Lower leg skin (tissue), 3 donors: ENCODE data around the gene HTR5A.

ENCODE experiments used
- POLR2A ChIP-seq, 2 donors: fragments of 450-650 bp; IDR thresholded peaks; one replicate each; pipeline ENCODE4 v1.6.1; 2016 to 2017; ENCODE audit warnings: antibody characterized with exemption in 2 of 2, mild to moderate bottlenecking in 1 of 2, moderate library complexity in 1 of 2
- TF ChIP-seq, protein P1 (sequence below), 3 donors: fragments of 450-650 bp; IDR thresholded peaks; one replicate each; pipeline ENCODE4 v1.5.1; 2016; ENCODE audit warnings: antibody characterized with exemption in 3 of 3, mild to moderate bottlenecking in 3 of 3, moderate library complexity in 2 of 3

DNA sequence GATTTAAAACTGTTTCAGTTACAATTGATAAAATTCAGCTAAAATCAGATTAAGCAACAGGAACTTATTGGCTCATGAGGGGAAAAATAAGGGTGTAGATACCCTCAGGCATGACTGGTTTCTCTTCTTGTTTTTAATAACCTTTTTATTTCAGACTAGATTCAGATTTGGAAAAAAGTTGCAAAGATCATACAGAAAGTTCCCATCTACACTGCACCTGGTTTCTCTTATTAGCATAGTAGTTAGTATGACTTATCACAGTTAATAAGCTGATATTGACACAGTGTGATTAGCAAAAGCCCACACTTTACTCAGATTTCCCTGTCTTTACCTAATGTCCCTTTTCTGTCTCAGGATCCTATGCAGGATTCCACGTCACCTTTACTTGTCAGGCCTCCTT is 53.3 kb downstream of the HTR5A start:
- no peak for TF ChIP-seq POLR2A (IDR thresholded peaks at IDR 0.05)
- TF ChIP-seq, protein P1, sequence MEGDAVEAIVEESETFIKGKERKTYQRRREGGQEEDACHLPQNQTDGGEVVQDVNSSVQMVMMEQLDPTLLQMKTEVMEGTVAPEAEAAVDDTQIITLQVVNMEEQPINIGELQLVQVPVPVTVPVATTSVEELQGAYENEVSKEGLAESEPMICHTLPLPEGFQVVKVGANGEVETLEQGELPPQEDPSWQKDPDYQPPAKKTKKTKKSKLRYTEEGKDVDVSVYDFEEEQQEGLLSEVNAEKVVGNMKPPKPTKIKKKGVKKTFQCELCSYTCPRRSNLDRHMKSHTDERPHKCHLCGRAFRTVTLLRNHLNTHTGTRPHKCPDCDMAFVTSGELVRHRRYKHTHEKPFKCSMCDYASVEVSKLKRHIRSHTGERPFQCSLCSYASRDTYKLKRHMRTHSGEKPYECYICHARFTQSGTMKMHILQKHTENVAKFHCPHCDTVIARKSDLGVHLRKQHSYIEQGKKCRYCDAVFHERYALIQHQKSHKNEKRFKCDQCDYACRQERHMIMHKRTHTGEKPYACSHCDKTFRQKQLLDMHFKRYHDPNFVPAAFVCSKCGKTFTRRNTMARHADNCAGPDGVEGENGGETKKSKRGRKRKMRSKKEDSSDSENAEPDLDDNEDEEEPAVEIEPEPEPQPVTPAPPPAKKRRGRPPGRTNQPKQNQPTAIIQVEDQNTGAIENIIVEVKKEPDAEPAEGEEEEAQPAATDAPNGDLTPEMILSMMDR (IDR thresholded peaks at IDR 0.05), result no peak
